ENCODE results near the gene TOR3A.
"Not testable (repeated sequence)": the region's sequence is repeated elsewhere in the genome, so short reads cannot be mapped to it uniquely, and the experiment has no call there.

TOR3A gene

GRCh38 chr1:179108644-179109043, 26.8 kb downstream of the TOR3A start:
- no peak for DNase-seq

- no peak for DNase-seq
Observed at GRCh38 chr1:179115181-179115580, 33.3 kb downstream of the TOR3A start.

- DNase-seq = no peak
Observed at GRCh38 chr1:179119513-179119912, 37.6 kb downstream of the TOR3A start.

GRCh38 chr1:179120736-179121135, 38.9 kb downstream of the TOR3A start:
- no peak for DNase-seq

GRCh38 chr1:179121159-179121938, 39.5 kb downstream of the TOR3A start:
- no peak for DNase-seq

GRCh38 chr1:179124873-179125272, 43.0 kb downstream of the TOR3A start:
- no peak for DNase-seq

GRCh38 chr1:179126338-179127060, 44.6 kb downstream of the TOR3A start:
- DNase-seq = no peak

GRCh38 chr1:179127163-179127895, 45.5 kb downstream of the TOR3A start:
- no peak for DNase-seq

GRCh38 chr1:179128520-179128919, 46.6 kb downstream of the TOR3A start:
- no peak for DNase-seq

- no peak for DNase-seq
Observed at GRCh38 chr1:179129702-179130473, 48.0 kb downstream of the TOR3A start.

- not testable (repeated sequence) for DNase-seq
Observed at GRCh38 chr1:179135168-179135567, 53.3 kb downstream of the TOR3A start.

- DNase-seq = not testable (repeated sequence)
Observed at GRCh38 chr1:179135707-179136106, 53.8 kb downstream of the TOR3A start.

- DNase-seq = no peak
Observed at GRCh38 chr1:179137617-179138255, 55.9 kb downstream of the TOR3A start.

GRCh38 chr1:179138755-179139154, 56.9 kb downstream of the TOR3A start:
- not testable (repeated sequence) for DNase-seq

- no peak for DNase-seq
Observed at GRCh38 chr1:179141592-179142251, 59.9 kb downstream of the TOR3A start.

GRCh38 chr1:179142889-179143299, 61.0 kb downstream of the TOR3A start:
- no peak for DNase-seq

- no peak for DNase-seq
Observed at GRCh38 chr1:179143322-179143721, 61.5 kb downstream of the TOR3A start.

- DNase-seq = no peak
Observed at GRCh38 chr1:179144626-179145025, 62.8 kb downstream of the TOR3A start.

GRCh38 chr1:179145521-179145920, 63.7 kb downstream of the TOR3A start:
- DNase-seq = no peak

Measured in NCI-H187 treated with DMSO at 0.1 percent for 48 hours (cell line).